ENCODE measurements around the gene MAP2K5.

MAP2K5 gene

DNA sequence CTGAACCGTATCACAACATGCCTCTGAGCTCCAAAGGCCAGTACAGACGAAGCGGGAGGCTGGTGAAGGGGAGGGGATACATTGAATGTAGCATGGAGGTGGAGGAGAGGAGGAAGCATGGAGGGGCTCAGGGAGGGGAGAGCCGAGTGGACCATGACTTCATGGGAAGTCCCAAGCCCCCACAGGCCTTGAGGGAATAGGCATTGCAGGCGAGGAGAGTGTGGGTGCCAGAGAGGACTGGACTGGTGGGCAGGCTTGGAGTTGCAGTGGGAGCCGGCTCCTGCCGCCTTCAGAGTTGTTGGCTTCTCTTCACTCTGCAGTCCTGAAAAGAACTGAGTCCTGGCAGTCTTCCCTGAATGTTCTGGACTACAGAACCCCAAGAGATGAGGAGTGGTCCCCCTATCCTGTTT is 300.6 kb downstream of the MAP2K5 start:
- DNase-seq: no peak

DNA sequence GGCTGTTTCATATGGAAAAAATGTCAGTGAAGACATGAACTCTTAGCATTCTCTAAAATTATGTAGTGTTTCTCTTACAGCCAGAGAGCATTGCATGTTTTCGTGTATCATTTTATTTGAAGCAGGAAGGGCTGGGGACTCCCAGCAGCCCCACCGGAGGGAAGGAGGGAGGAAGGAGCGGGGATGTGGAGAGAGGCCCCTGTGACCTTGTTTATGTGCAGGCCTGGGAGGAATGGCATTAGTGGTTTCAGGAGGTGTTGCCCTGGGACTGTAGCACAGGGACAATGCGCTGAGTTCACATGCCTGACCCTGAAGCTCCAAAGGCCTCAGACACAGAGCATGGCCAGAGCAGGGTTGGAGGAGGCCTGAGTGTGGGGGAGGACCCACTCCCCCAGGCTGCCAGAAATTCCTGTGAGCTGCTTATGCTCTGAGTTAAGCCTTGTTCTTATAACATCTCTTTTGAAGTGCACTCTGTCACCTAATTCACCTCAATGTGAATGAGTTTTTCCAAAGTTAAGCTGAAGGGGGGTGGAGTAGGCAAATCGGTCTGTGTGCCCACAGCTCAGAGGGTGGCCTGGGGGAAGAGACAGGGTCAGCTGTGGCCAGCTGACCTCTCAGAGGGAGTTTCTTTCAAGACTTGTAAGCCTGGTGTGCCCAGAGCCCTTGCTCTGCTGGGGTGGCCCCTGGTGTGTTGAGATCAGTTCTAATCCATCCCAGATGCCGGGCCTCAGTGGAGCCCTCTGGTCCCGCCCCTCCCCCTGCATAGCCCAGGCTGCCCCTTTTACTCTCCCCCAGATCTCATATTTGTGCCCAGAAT is 301.3 kb downstream of the MAP2K5 start:
- peak; percentile 73 for DNase-seq

DNA sequence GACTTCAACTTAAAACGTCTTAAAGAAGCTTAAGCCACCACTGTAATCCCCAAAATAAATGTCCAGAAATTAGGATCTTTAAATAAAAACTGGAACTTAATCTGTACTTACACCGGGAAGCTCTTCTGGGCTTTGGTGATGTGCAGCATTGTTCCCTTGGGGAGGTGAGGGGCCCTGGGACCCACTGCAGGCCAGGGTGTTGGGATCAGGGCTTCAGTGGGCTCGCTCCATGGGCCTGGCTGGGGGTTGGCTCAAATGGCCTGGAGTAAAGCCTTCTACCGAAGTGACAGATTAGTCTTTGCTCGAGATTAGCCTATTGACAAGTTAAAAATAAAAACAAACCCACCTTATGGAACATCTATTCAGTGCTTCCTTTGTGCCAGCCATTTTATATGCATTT is 303.5 kb downstream of the MAP2K5 start:
- peak; percentile 70 for DNase-seq

DNA sequence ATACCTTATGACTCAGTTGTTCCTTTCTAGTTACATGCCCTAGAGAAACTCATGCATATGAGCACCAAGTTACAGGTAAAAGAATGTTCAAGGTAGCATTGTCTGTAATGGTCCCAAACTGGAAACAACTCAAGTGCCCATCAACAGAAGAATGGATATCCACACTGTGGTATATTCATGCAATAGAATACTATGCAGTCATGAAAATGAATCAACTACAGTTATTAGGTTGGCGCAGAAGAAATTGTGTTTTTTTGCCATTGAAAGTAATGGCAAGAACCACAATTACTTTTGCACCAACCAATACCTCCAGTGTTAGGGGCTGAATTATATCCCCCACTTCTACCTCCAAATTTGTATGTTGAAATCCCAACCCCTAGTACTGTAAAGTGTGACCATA is 307.0 kb downstream of the MAP2K5 start:
- DNase-seq: no peak

GRCh38 chr15:67850336-67850735 is 307.8 kb downstream of the MAP2K5 start:
- peak; percentile 37 for DNase-seq

- DNase-seq: peak; percentile 37
These were observed 308.6 kb downstream of the MAP2K5 start for GRCh38 chr15:67850994-67851571.

- DNase-seq: no peak
These were observed 309.9 kb downstream of the MAP2K5 start for GRCh38 chr15:67852418-67852817.

- DNase-seq: no peak
These were observed 311.0 kb downstream of the MAP2K5 start for GRCh38 chr15:67853454-67853853.

DNA sequence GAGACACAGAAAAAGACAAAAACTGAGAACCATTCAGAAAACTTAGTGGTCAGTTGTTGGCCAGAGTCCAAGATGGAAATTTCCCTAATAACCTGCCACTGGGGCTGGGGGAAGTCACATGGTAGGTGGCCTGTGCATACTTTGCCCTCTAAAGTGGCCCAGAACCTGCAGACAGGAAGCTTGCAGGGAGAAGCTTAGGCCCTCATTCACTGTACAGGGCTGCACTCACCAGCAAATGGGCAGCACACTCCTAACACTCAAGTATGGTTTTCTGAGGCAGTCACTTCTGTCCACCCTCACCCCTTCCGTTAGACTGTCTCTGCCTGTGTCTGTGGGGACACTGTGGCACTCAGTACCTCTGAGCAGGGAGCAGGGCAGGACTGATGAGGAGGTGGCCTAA is 311.9 kb downstream of the MAP2K5 start:
- peak; percentile 26 for DNase-seq

DNA sequence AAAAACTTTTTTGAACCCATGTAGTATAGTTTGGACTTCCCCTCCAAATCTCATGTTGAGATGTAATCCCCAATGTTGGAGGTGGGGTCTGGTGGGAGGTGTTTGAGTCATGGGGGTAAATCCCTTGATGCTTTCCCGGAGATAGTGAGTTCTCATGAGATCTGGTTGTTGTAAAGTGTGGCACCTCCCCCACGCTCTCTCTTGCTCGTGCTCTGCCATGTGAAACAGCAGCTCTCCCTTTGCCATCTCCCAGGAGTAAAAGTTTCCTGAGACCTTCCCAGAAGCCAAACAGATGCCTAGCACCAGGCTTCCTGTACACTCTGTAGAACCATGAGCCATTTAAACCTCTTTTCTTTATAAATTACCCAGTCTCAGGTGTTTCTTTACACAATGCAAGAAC is 313.3 kb downstream of the MAP2K5 start:
- DNase-seq: peak; percentile 33

Data from NCI-H82 (cell line).